WERI-Rb-1 (cell line): ENCODE data around the gene PARD3B.

Experiments
- DNase-seq: peaks from one replicate; pipeline ENCODE4 v3.0.0-alpha.2; 2020
- H3K27ac ChIP-seq: fragments of 250-450 bp; sonication (Bioruptor Pico); 2 replicates; pipeline ENCODE4 v1.5.1; 2020; ENCODE audit warnings: mild to moderate bottlenecking, moderate library complexity
- H3K27me3 ChIP-seq: fragments of 250-450 bp; sonication (Bioruptor Pico); 2 replicates; pipeline ENCODE4 v1.5.1; 2021; ENCODE audit warnings: mild to moderate bottlenecking, low read depth, moderate library complexity; ENCODE audit not compliant: insufficient read depth, severe bottlenecking
- H3K36me3 ChIP-seq: fragments of 250-450 bp; sonication (Bioruptor Pico); 2 replicates; pipeline ENCODE4 v1.5.1; 2020; ENCODE audit warnings: mild to moderate bottlenecking, moderate library complexity
- H3K4me3 ChIP-seq: 2 replicates; pipeline ENCODE4 v1.5.1; 2011; ENCODE audit warnings: low read depth, mild to moderate bottlenecking, control low read depth, low read length
- H3K9me3 ChIP-seq: fragments of 250-450 bp; sonication (Bioruptor Pico); 2 replicates; pipeline ENCODE4 v1.5.1; 2021; ENCODE audit warnings: mild to moderate bottlenecking, moderate library complexity; ENCODE audit not compliant: severe bottlenecking
- TF ChIP-seq, protein P1 (sequence below): IDR thresholded peaks from 2 replicates; pipeline ENCODE4 v1.5.1; 2011; ENCODE audit warnings: low read depth, mild to moderate bottlenecking, control low read depth, inconsistent platforms, low read length

The PARD3B gene

DNA sequence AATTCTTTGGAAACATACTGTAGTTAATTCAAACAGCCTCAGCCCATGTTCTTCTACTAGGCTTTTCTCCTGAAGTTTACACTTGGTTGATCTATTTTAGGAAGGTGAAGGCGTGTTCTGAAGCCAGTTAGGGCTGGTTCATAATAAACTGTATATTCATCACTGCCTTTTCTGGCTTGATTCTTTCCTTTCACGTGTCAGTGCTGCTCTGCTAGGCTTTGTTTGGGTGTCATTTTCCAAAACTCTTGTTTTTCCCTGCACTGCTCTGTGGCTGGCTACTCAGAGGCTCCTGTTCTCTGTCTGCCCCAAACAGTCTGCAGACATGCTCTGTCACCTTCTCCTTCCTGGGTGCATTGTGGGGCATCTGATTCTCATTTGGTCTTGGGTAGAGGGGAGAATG lies 136.1 kb downstream of the PARD3B start:
- no peak overlapping the region for H3K27ac ChIP-seq
- H3K36me3 ChIP-seq, result no peaks in the 10 kb centered on the region
- DNase-seq, result no peak
- no peak overlapping the region for H3K4me3 ChIP-seq
- H3K27me3 ChIP-seq, result no peaks in the 10 kb centered on the region
- no peaks in the 10 kb centered on the region for H3K9me3 ChIP-seq
- TF ChIP-seq, protein P1, sequence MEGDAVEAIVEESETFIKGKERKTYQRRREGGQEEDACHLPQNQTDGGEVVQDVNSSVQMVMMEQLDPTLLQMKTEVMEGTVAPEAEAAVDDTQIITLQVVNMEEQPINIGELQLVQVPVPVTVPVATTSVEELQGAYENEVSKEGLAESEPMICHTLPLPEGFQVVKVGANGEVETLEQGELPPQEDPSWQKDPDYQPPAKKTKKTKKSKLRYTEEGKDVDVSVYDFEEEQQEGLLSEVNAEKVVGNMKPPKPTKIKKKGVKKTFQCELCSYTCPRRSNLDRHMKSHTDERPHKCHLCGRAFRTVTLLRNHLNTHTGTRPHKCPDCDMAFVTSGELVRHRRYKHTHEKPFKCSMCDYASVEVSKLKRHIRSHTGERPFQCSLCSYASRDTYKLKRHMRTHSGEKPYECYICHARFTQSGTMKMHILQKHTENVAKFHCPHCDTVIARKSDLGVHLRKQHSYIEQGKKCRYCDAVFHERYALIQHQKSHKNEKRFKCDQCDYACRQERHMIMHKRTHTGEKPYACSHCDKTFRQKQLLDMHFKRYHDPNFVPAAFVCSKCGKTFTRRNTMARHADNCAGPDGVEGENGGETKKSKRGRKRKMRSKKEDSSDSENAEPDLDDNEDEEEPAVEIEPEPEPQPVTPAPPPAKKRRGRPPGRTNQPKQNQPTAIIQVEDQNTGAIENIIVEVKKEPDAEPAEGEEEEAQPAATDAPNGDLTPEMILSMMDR, result no peak

DNA sequence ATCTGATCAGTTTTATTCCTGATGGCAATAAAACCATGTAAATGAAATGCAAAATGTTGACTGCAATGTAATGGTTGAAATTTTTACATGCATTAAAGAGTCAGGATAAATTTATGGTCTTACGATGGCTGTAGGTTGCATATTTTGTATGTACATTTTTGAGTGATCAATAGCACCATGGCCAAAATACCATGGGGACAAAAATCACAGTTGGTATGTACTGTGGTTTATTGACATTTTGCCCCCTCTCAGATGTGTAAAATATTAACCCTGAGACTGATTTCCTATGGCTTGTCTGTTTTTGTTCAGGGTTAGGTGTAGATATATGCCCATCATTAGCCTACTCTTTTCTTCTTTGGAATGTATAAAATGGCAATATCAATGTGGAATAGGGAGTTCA lies 138.1 kb downstream of the PARD3B start:
- DNase-seq, result no peak
- no peak overlapping the region for H3K4me3 ChIP-seq
- H3K36me3 ChIP-seq, result no peaks in the 10 kb centered on the region
- H3K9me3 ChIP-seq, result no peaks in the 10 kb centered on the region
- TF ChIP-seq, protein P1, result no peak
- H3K27me3 ChIP-seq, result no peaks in the 10 kb centered on the region
- no peak overlapping the region for H3K27ac ChIP-seq

DNA sequence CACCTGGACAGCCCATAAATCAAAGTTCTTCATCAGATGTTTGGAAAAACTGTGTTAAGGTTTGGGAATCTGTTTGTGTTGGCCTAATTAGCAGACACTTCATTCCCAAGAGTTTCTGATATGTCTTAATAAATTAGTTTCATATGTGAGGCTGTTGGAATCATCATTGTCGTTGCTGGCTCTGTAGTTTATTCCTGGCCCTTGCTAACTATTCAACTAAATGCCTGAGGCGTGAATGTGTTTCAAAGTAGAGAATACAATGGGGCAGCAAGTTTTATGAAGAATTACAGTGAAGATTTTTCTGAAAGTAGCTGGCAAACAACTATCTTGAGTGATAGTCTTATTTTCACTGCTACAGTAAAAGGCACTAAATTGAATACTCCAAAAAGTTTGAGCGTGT lies 141.1 kb downstream of the PARD3B start:
- TF ChIP-seq, protein P1, result no peak
- Histone ChIP-seq H3K36me3 (no peaks in the 10 kb centered on the region), H3K27me3 (no peaks in the 10 kb centered on the region), H3K4me3 (no peak overlapping the region), H3K27ac (no peak overlapping the region), H3K9me3 (no peaks in the 10 kb centered on the region)
- DNase-seq, result no peak

DNA sequence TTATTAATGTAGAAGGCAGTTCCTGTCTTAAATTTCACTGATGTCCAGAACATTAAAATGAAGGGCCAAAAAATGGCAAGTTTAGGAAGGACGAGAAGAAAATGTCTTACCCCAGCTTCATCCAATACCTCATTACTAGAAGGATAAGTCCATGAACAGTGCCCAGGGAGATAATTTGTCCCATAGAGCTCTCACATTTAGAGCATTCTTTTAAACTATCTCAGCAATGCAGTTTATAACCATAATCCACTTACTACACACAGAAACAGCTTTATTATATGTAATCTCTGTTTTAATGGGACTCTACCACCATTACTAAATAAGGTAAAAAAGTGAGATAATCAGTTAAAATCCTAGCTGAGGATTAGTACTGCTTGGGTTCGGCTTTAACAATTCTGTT lies 142.5 kb downstream of the PARD3B start:
- Histone ChIP-seq H3K4me3 (no peak overlapping the region), H3K36me3 (no peaks in the 10 kb centered on the region), H3K27ac (no peak overlapping the region), H3K9me3 (no peaks in the 10 kb centered on the region), H3K27me3 (no peaks in the 10 kb centered on the region)
- DNase-seq, result no peak
- TF ChIP-seq, protein P1, result no peak

DNA sequence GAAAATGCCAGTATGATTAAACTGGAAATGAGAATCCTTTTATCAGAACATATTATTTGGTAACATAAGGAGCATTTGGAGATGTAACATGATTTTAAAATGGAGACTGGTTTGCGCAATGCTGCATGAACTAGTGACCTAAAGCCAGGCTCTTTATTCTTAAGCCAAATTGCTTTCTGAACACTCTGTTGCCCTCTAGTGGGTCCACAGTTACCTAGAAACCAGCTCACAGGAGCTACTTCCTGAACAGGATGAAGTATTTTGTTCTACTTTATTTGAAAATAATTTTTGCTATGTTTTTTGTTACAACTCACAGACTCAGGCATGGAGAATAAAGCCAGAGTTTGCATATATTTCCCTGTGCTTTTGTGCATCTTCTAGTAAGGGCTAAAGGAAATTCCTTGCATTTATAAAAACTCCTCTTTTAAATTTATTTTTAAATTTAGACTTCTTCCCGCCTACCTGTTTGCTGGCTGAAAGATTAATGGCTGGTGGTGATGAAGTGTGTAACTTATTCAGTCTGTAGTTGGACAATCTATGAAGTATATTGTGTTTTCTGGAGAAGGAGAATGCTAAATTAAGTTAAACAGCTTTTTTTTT lies 146.7 kb downstream of the PARD3B start:
- H3K27ac ChIP-seq, result no peak overlapping the region
- DNase-seq, result peak; percentile 58
- no peaks in the 10 kb centered on the region for H3K27me3 ChIP-seq
- H3K36me3 ChIP-seq, result no peaks in the 10 kb centered on the region
- H3K4me3 ChIP-seq, result no peak overlapping the region
- TF ChIP-seq, protein P1, result peak; percentile 64
- H3K9me3 ChIP-seq, result no peaks in the 10 kb centered on the region

DNA sequence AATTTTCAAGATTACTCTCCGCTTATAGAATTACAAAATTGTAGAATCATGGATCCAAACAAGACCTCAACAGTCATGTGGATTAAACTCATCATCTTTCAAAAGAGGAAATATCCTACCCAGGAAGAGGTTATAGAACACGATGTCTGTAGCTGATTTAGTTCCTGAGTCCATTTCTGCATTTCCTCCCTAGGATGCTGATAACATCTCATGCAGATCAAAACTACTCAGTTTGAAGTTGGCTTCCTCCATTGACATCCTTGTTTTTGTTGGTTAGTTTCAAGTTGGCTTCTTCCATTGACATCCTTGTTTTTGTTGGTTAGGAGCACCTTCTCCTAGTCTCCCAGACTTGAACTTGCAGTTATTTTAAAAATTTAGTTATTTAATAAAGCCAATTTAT lies 147.5 kb downstream of the PARD3B start:
- Histone ChIP-seq H3K36me3 (no peaks in the 10 kb centered on the region), H3K27me3 (no peaks in the 10 kb centered on the region), H3K4me3 (no peak overlapping the region), H3K9me3 (no peaks in the 10 kb centered on the region), H3K27ac (no peak overlapping the region)
- TF ChIP-seq, protein P1, result no peak
- no peak for DNase-seq
